ENCODE measurements around the gene SIAE. TPM values are rescaled to one million over a fixed set of nuclear protein-coding genes. Genes with fewer than 3 reads are reported as not detected.

SIAE gene
- total and polyA plus RNA-seq, 2 experiments from 2014 or later, result 24.0 to 35.5 TPM

DNA sequence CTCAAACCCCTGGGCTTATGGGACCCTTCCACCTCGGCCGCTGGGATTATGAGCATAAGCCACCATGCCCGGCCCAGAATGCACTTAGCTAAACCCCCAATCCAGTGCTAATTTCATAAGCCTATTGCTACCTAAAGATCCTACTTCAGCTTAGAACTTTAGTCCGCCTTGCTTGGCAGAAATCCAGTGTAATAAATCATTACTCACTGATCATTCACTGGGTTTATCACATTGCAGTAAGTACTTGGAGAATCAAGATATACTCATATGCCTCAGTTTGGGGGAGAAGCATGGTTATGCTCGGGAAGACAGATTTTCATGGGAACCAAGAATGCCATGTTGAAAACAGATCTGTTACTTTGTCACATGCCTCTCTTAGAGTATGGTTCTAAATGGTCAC lies 54.7 kb downstream of the SIAE start:
- 71% methylated on average over 5 of the region's 5 CpGs for WGBS (ENCODE audit: low lambda C conversion rate, missing lambda C conversion rate)
- no peak for DNase-seq (ENCODE audit: low spot score)
- Histone ChIP-seq H3K4me3 (no peak overlapping the region), H3K4me1 (ENCODE audit: insufficient read depth) (peaks cover 15% of the 10 kb centered on the region), H3K4me2 (no peak overlapping the region), H4K20me1 (ENCODE audit: insufficient read depth, poor library complexity, severe bottlenecking) (no peaks in the 10 kb centered on the region), H3K9me3 (ENCODE audit: low read depth) (no peaks in the 10 kb centered on the region), H3K36me3 (replicated peaks; ENCODE audit: insufficient read depth, low read depth) (no peaks in the 10 kb centered on the region), H3K27me3 (no peaks in the 10 kb centered on the region), H3K27ac (peak overlapping the region; percentile 56), H3K79me2 (peaks cover 8% of the 10 kb centered on the region), H3K9me2 (replicated peaks; ENCODE audit: insufficient read depth) (no peaks in the 10 kb centered on the region), H2AFZ (no peak overlapping the region)
- TF ChIP-seq EZH2phosphoT487 (IDR thresholded peaks at IDR 0.05; ENCODE audit: low read depth, severe bottlenecking, unreplicated experiment) (no peak), EZH2 (IDR thresholded peaks at IDR 0.05; ENCODE audit: borderline replicate concordance) (no peak)
- TF ChIP-seq, protein P1, sequence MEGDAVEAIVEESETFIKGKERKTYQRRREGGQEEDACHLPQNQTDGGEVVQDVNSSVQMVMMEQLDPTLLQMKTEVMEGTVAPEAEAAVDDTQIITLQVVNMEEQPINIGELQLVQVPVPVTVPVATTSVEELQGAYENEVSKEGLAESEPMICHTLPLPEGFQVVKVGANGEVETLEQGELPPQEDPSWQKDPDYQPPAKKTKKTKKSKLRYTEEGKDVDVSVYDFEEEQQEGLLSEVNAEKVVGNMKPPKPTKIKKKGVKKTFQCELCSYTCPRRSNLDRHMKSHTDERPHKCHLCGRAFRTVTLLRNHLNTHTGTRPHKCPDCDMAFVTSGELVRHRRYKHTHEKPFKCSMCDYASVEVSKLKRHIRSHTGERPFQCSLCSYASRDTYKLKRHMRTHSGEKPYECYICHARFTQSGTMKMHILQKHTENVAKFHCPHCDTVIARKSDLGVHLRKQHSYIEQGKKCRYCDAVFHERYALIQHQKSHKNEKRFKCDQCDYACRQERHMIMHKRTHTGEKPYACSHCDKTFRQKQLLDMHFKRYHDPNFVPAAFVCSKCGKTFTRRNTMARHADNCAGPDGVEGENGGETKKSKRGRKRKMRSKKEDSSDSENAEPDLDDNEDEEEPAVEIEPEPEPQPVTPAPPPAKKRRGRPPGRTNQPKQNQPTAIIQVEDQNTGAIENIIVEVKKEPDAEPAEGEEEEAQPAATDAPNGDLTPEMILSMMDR (IDR thresholded peaks at IDR 0.05; ENCODE audit: poor library complexity), result no peak

DNA sequence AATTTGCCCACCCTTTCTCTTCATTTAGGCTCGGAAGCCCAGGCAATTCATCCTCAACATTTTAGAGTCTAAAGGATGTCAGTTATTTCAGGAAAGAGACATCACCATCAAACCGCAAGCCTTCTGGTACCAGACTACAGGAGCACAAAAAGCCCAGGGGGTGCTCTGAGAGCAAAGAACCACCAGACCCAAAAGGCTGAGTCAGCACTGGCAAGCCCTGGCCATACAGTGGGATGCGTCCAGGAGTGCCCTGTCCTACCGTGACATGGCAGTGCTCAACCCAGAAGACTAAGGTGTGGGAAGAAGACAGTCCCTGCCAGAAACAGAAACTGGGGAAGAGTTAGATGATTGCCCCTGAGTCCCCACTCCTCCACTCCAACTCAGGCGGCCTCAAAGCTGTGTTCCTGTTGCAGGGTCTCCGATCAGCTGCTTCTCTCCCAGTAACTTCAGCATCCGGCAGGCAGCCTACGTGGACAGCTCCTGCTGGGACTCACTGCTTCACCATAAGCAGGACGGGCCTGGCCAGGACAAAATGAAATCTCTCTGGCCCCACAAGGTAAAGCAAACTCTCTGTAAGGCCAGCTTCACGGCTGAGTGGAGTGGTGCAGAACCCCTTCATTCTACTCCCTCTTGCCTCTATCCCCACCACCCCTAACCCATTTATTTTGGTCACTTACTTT lies 60.8 kb downstream of the SIAE start:
- no peaks in the 10 kb centered on the region for H3K9me2 ChIP-seq (replicated peaks; ENCODE audit: insufficient read depth)
- no peaks in the 10 kb centered on the region for H3K79me2 ChIP-seq
- no peak overlapping the region for H3K4me2 ChIP-seq
- no peak overlapping the region for H2AFZ ChIP-seq
- H4K20me1 ChIP-seq (ENCODE audit: insufficient read depth, poor library complexity, severe bottlenecking), result no peaks in the 10 kb centered on the region
- DNase-seq (ENCODE audit: low spot score), result peak; percentile 17
- no peak overlapping the region for H3K27ac ChIP-seq
- no peaks in the 10 kb centered on the region for H3K27me3 ChIP-seq
- no peaks in the 10 kb centered on the region for H3K9me3 ChIP-seq (ENCODE audit: low read depth)
- TF ChIP-seq EZH2 (IDR thresholded peaks at IDR 0.05; ENCODE audit: borderline replicate concordance) (no peak), EZH2phosphoT487 (IDR thresholded peaks at IDR 0.05; ENCODE audit: low read depth, severe bottlenecking, unreplicated experiment) (no peak)
- TF ChIP-seq, protein P1 (IDR thresholded peaks at IDR 0.05; ENCODE audit: poor library complexity), result no peak
- H3K4me1 ChIP-seq (ENCODE audit: insufficient read depth), result no peaks in the 10 kb centered on the region
- WGBS (ENCODE audit: low lambda C conversion rate, missing lambda C conversion rate), result 75% methylated on average over 10 of the region's 10 CpGs
- H3K36me3 ChIP-seq (replicated peaks; ENCODE audit: insufficient read depth, low read depth), result no peaks in the 10 kb centered on the region
- no peak overlapping the region for H3K4me3 ChIP-seq

DNA sequence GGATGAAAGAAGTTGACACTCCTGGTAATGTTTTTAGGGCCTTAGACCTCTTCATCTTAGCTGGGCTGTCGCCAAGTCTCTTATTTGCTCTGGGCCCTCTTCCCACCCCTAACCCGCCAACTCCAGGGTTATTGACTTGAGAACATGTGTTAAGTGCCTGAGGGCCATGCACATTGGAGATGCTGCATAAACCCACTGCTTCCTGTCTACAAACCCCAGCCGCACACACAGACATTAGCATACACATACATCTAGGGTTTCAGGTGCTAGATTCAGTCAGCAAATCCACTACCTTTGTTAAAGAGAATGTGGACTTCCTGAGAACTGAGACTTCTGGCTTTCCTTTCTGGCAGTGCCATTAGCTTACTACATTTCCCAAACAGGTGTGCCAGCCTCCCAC lies 61.5 kb downstream of the SIAE start:
- Histone ChIP-seq H3K9me2 (replicated peaks; ENCODE audit: insufficient read depth) (no peaks in the 10 kb centered on the region), H3K9me3 (ENCODE audit: low read depth) (no peaks in the 10 kb centered on the region), H3K4me2 (no peak overlapping the region), H3K27ac (no peak overlapping the region), H3K36me3 (replicated peaks; ENCODE audit: insufficient read depth, low read depth) (no peaks in the 10 kb centered on the region), H2AFZ (no peak overlapping the region), H3K27me3 (no peaks in the 10 kb centered on the region), H3K79me2 (no peaks in the 10 kb centered on the region), H4K20me1 (ENCODE audit: insufficient read depth, poor library complexity, severe bottlenecking) (no peaks in the 10 kb centered on the region), H3K4me1 (ENCODE audit: insufficient read depth) (no peaks in the 10 kb centered on the region), H3K4me3 (no peak overlapping the region)
- DNase-seq (ENCODE audit: low spot score), result no peak
- TF ChIP-seq, protein P1 (IDR thresholded peaks at IDR 0.05; ENCODE audit: poor library complexity), result no peak
- TF ChIP-seq EZH2phosphoT487 (IDR thresholded peaks at IDR 0.05; ENCODE audit: low read depth, severe bottlenecking, unreplicated experiment) (no peak), EZH2 (IDR thresholded peaks at IDR 0.05; ENCODE audit: borderline replicate concordance) (no peak)
- WGBS (ENCODE audit: low lambda C conversion rate, missing lambda C conversion rate), result 78% methylated on average over 3 of the region's 3 CpGs

All from hepatocyte (in vitro differentiated cells).